HEK293 (cell line): ENCODE data around the gene ERI3.
A peak's percentile ranks its signal among the peaks of the same experiment; 100 is the strongest.

Source experiments
- CTCF ChIA-PET: fragments of 350-600 bp; formaldehyde crosslinking; extraction: SDS; loops from one replicate; lab custom pipeline; 2021; ENCODE audit warnings: antibody characterized with exemption; lab: Yijun Ruan, JAX
- POLR2A ChIA-PET: fragments of 300-600 bp; formaldehyde crosslinking; extraction: SDS; loops from one replicate; lab custom pipeline; 2020; ENCODE audit warnings: antibody characterized with exemption, inconsistent platforms; lab: Yijun Ruan, JAX
- H3K27ac ChIP-seq: fragments of 200-500 bp; sonication (Bioruptor generic); 2 replicates; pipeline ENCODE4 v1.5.1; 2014; ENCODE audit warnings: low read depth, low read length, control low read depth, inconsistent platforms; ENCODE audit errors: extremely low read depth
- H3K36me3 ChIP-seq, 2 experiments: fragments of 200-500 bp in 1 of 2; sonication (Bioruptor generic) in 1 of 2; 1 replicate in 1 of 2; 2 replicates in 1 of 2; pipeline ENCODE4 v1.5.1; 2014 to 2017; ENCODE audit warnings: inconsistent platforms in 2 of 2, low read length in 2 of 2; ENCODE audit not compliant: control insufficient read depth in 2 of 2, insufficient read depth in 1 of 2
- H3K4me1 ChIP-seq: fragments of 200-500 bp; sonication (Bioruptor generic); 2 replicates; pipeline ENCODE4 v1.5.1; 2014; ENCODE audit warnings: mild to moderate bottlenecking, low read length, inconsistent platforms; ENCODE audit not compliant: control insufficient read depth, insufficient read depth
- H3K4me3 ChIP-seq: 2 replicates; pipeline ENCODE4 v1.5.1; 2011; ENCODE audit warnings: low read depth, mild to moderate bottlenecking, control low read depth, low read length, moderate library complexity
- H3K9me3 ChIP-seq: fragments of 200-500 bp; sonication (Bioruptor generic); 2 replicates; pipeline ENCODE4 v1.5.1; 2014; ENCODE audit warnings: low read depth, low read length, inconsistent platforms; ENCODE audit not compliant: control insufficient read depth, insufficient read depth
- CTCF ChIP-seq: fragments of 450-650 bp; formaldehyde crosslinking; IDR thresholded peaks from 2 replicates; pipeline ENCODE4 v1.5.1; 2016; ENCODE audit warnings: missing biosample characterization, missing genetic modification characterization
- GLI4 ChIP-seq: fragments of 450-650 bp; formaldehyde crosslinking; IDR thresholded peaks from 2 replicates; pipeline ENCODE4 v1.5.1; 2016; ENCODE audit warnings: missing biosample characterization, missing genetic modification characterization
- GLIS1 ChIP-seq: fragments of 450-650 bp; formaldehyde crosslinking; IDR thresholded peaks from 2 replicates; pipeline ENCODE4 v1.5.1; 2016; ENCODE audit warnings: missing biosample characterization, missing genetic modification characterization
- HIC1 ChIP-seq: fragments of 450-650 bp; formaldehyde crosslinking; IDR thresholded peaks from 2 replicates; pipeline ENCODE4 v1.5.1; 2016; ENCODE audit warnings: missing biosample characterization, missing genetic modification characterization
- HOXA7 ChIP-seq: sonication (generic); formaldehyde crosslinking; IDR thresholded peaks from 2 replicates; pipeline ENCODE4 v1.8.1; 2022; ENCODE audit warnings: missing genetic modification reagents, borderline replicate concordance
- INSM2 ChIP-seq: fragments of 450-650 bp; formaldehyde crosslinking; IDR thresholded peaks from 2 replicates; pipeline ENCODE4 v1.5.1; 2016; ENCODE audit warnings: missing biosample characterization, missing genetic modification characterization
- KLF1 ChIP-seq: fragments of 450-650 bp; formaldehyde crosslinking; IDR thresholded peaks from 2 replicates; pipeline ENCODE4 v1.5.1; 2016; ENCODE audit warnings: missing biosample characterization, missing genetic modification characterization
- YY2 ChIP-seq: fragments of 450-650 bp; formaldehyde crosslinking; IDR thresholded peaks from 2 replicates; pipeline ENCODE4 v1.5.1; 2016; ENCODE audit warnings: missing biosample characterization, missing genetic modification characterization
- ZBTB1 ChIP-seq: fragments of 450-650 bp; formaldehyde crosslinking; IDR thresholded peaks from 2 replicates; pipeline ENCODE4 v1.5.1; 2016; ENCODE audit warnings: missing biosample characterization, missing genetic modification characterization
- ZBTB26 ChIP-seq: fragments of 450-650 bp; formaldehyde crosslinking; optimal IDR thresholded peaks from 2 replicates; pipeline ENCODE3; 2016; ENCODE audit warnings: missing biosample characterization, mild to moderate bottlenecking, missing genetic modification characterization
- ZNF10 ChIP-seq: fragments of 450-650 bp; formaldehyde crosslinking; IDR thresholded peaks from 2 replicates; pipeline ENCODE4 v1.5.1; 2017; ENCODE audit warnings: missing biosample characterization, missing genetic modification characterization
- ZNF155 ChIP-seq: fragments of 450-650 bp; formaldehyde crosslinking; IDR thresholded peaks from 2 replicates; pipeline ENCODE4 v1.5.1; 2016; ENCODE audit warnings: missing biosample characterization, missing genetic modification characterization
- ZNF302 ChIP-seq: fragments of 450-650 bp; formaldehyde crosslinking; IDR thresholded peaks from 2 replicates; pipeline ENCODE4 v1.5.1; 2016; ENCODE audit warnings: missing biosample characterization, missing genetic modification characterization, low read depth
- ZNF366 ChIP-seq: fragments of 450-650 bp; formaldehyde crosslinking; conservative IDR thresholded peaks from 2 replicates; pipeline ENCODE4 v1.5.1; 2016; ENCODE audit warnings: missing biosample characterization, missing genetic modification characterization
- ZNF37A ChIP-seq: fragments of 450-650 bp; IDR thresholded peaks from 2 replicates; pipeline ENCODE4 v1.5.1; 2018; ENCODE audit warnings: missing biosample characterization, missing genetic modification characterization
- ZNF426 ChIP-seq: fragments of 450-650 bp; formaldehyde crosslinking; IDR thresholded peaks from 2 replicates; pipeline ENCODE4 v1.5.1; 2017; ENCODE audit warnings: missing biosample characterization, missing genetic modification characterization, mild to moderate bottlenecking, inconsistent platforms, moderate library complexity
- ZNF513 ChIP-seq: fragments of 450-650 bp; IDR thresholded peaks from 2 replicates; pipeline ENCODE4 v1.5.1; 2018; ENCODE audit warnings: missing biosample characterization, missing genetic modification characterization
- ZNF571 ChIP-seq: fragments of 450-650 bp; formaldehyde crosslinking; IDR thresholded peaks from 2 replicates; pipeline ENCODE4 v1.5.0; 2017; ENCODE audit warnings: missing biosample characterization, missing genetic modification characterization
- ZNF596 ChIP-seq: fragments of 450-650 bp; IDR thresholded peaks from 2 replicates; pipeline ENCODE4 v1.5.0; 2018; ENCODE audit warnings: missing biosample characterization, mild to moderate bottlenecking, missing genetic modification characterization, moderate library complexity
- ZNF654 ChIP-seq: fragments of 450-650 bp; formaldehyde crosslinking; IDR thresholded peaks from 2 replicates; pipeline ENCODE4 v1.5.1; 2016; ENCODE audit warnings: low read depth, missing biosample characterization, missing genetic modification characterization
- ZNF658 ChIP-seq: fragments of 450-650 bp; formaldehyde crosslinking; IDR thresholded peaks from 2 replicates; pipeline ENCODE4; 2016; ENCODE audit warnings: missing biosample characterization, missing genetic modification characterization
- ZNF692 ChIP-seq: fragments of 450-650 bp; formaldehyde crosslinking; IDR thresholded peaks from 2 replicates; pipeline ENCODE4 v1.5.1; 2016; ENCODE audit warnings: missing biosample characterization, missing genetic modification characterization
- ZNF707 ChIP-seq: fragments of 450-650 bp; formaldehyde crosslinking; IDR thresholded peaks from 2 replicates; pipeline ENCODE4 v1.5.1; 2016; ENCODE audit warnings: missing biosample characterization, missing genetic modification characterization
- ZNF837 ChIP-seq: fragments of 450-650 bp; formaldehyde crosslinking; IDR thresholded peaks from 2 replicates; pipeline ENCODE4 v1.5.1; 2016; ENCODE audit warnings: missing biosample characterization, missing genetic modification characterization
- ZSCAN23 ChIP-seq: fragments of 450-650 bp; formaldehyde crosslinking; IDR thresholded peaks from 2 replicates; pipeline ENCODE4 v1.5.1; 2016; ENCODE audit warnings: missing biosample characterization, missing genetic modification characterization
- ZXDB ChIP-seq: fragments of 450-650 bp; formaldehyde crosslinking; IDR thresholded peaks from 2 replicates; pipeline ENCODE4 v1.5.1; 2016; ENCODE audit warnings: missing biosample characterization, missing genetic modification characterization

The ERI3 gene

GRCh38 chr1:44321466-44321865, 33.6 kb downstream of the ERI3 start:
- H3K27ac ChIP-seq: no peak overlapping the region
- POLR2A ChIA-PET: no interaction called here
- H3K36me3 ChIP-seq: peaks cover 3 to 64% of the 10 kb centered on the region in 2 experiments; a peak in 2 of 3 replicates
- H3K9me3 ChIP-seq: no peaks in the 10 kb centered on the region
- CTCF ChIA-PET: interaction anchor here (0.6 to 1.2 kb wide), 5 partner anchors 16 to 229 kb away, joined by 3 to 5 read pairs (median 3); no protein-coding TSS in a partner anchor
- no peak overlapping the region for H3K4me3 ChIP-seq
- H3K4me1 ChIP-seq: peaks cover 12% of the 10 kb centered on the region
- TF ChIP-seq ZBTB26 (tag by site-specific recombination) (no peak), ZNF658 (no peak), INSM2 (tag by site-specific recombination) (no peak), ZNF302 (tag by site-specific recombination) (no peak), YY2 (tag by site-specific recombination) (no peak), ZNF837 (tag by site-specific recombination) (no peak), GLI4 (tag by site-specific recombination) (no peak), HIC1 (no peak), CTCF (tag by site-specific recombination) (no peak), HOXA7 (no peak), ZNF596 (tag by site-specific recombination) (no peak), ZNF571 (no peak), ZNF366 (tag by site-specific recombination) (no peak), ZNF37A (tag by site-specific recombination) (no peak), ZNF10 (tag by site-specific recombination) (no peak), ZNF426 (tag by site-specific recombination) (no peak), ZNF155 (tag by site-specific recombination) (no peak), ZBTB1 (tag by site-specific recombination) (no peak)

GRCh38 chr1:44318097-44319088, 36.7 kb downstream of the ERI3 start:
- ChIA-PET CTCF (interaction anchor here (0.6 to 3.0 kb wide), 16 partner anchors 8 to 227 kb away, joined by 3 to 19 read pairs (median 4); no protein-coding TSS in a partner anchor), POLR2A (no interaction called here)
- H3K4me1 ChIP-seq: no peaks in the 10 kb centered on the region
- no peaks in the 10 kb centered on the region for H3K9me3 ChIP-seq
- H3K27ac ChIP-seq: no peak overlapping the region
- H3K4me3 ChIP-seq: no peak overlapping the region
- H3K36me3 ChIP-seq: peaks cover 3 to 86% of the 10 kb centered on the region in 2 experiments; a peak in 2 of 3 replicates
- TF ChIP-seq KLF1: no peak
- TF ChIP-seq ZNF654 (tag by site-specific recombination): peak; percentile 10; the same call in 1 of the 2 replicates
- no peak for TF ChIP-seq ZSCAN23 (tag by site-specific recombination)
- TF ChIP-seq GLIS1 (tag by site-specific recombination): no peak
- TF ChIP-seq ZNF513 (tag by site-specific recombination): no peak
- TF ChIP-seq ZNF692 (tag by site-specific recombination): no peak
- TF ChIP-seq ZXDB (tag by site-specific recombination): peak; percentile 46; the same call in 1 of the 2 replicates
- TF ChIP-seq ZNF707 (tag by site-specific recombination): no peak
